Measurements from ENCODE around the gene GLDC.

- TF ChIP-seq CTCF (IDR thresholded peaks at IDR 0.05 in 2 of 3, conservative IDR thresholded peaks at IDR 0.05 in 1 of 3; ENCODE audit: control insufficient read depth in 2 of 3, extremely low read depth in 1 of 3, insufficient read depth in 1 of 3, low read depth in 3 of 3, low read length in 3 of 3) = no peak
- no peak for TF ChIP-seq TARDBP (IDR thresholded peaks at IDR 0.05; ENCODE audit: borderline replicate concordance)
- TF ChIP-seq BHLHE40 (IDR thresholded peaks at IDR 0.05; ENCODE audit: borderline replicate concordance in 1 of 2, low read depth in 2 of 2, low read length in 1 of 2) = no peak
- TF ChIP-seq ZBTB33 (IDR thresholded peaks at IDR 0.05) = no peak
- no peak for TF ChIP-seq POLR2A (IDR thresholded peaks at IDR 0.05; ENCODE audit: low read depth, low read length)
- TF ChIP-seq CBFB (IDR thresholded peaks at IDR 0.05; ENCODE audit: low read depth) = no peak
- no peak for TF ChIP-seq BCL3 (IDR thresholded peaks at IDR 0.05; ENCODE audit: borderline replicate concordance, insufficient read depth, low read depth, low read length, poor library complexity, severe bottlenecking)
- no peak for TF ChIP-seq RAD21 (IDR thresholded peaks at IDR 0.05; ENCODE audit: insufficient read depth, low read depth, low read length)
- TF ChIP-seq SIX5 (IDR thresholded peaks at IDR 0.05; ENCODE audit: low read depth, low read length, severe bottlenecking) = no peak
- 0 out of 2 replicates have a peak, but pooled peaks have one; percentile 15 for TF ChIP-seq JUND (IDR thresholded peaks at IDR 0.05; ENCODE audit: low read depth, low read length)
- no peak for TF ChIP-seq RUNX3 (IDR thresholded peaks at IDR 0.05; ENCODE audit: low read length)
- no peak for TF ChIP-seq MYB (IDR thresholded peaks at IDR 0.05; ENCODE audit: borderline replicate concordance, low read depth, low read length)
Measured at GRCh38 chr9:6620353-6620752, 25.2 kb downstream of the GLDC start.

Measured in GM12878 (cell line).